Activated CD4-positive, alpha-beta T cell treated with anti-CD3 and anti-CD28 coated beads, Interleukin-2, Interleukin-6, amounts not matched to agents 100 ng/mL and 50 ng/mL, durations not matched to agents 16 hours and 8 hours (primary cell): ENCODE measurements around the gene ERC2.

ENCODE experiments used
- DNase-seq: peaks from one replicate; pipeline ENCODE4 v3.0.0-alpha.2; 2020

ERC2 gene

GRCh38 chr3:55629432-55629831 lies 838.8 kb downstream of the ERC2 start:
- no peak for DNase-seq

- no peak for DNase-seq
Observed at GRCh38 chr3:55626279-55626665, 842.0 kb downstream of the ERC2 start.

- no peak for DNase-seq
Observed at GRCh38 chr3:55624238-55624637, 844.0 kb downstream of the ERC2 start.

- DNase-seq, result no peak
Observed at GRCh38 chr3:55623786-55624185, 844.5 kb downstream of the ERC2 start.

- DNase-seq, result no peak
Observed at GRCh38 chr3:55622733-55623132, 845.5 kb downstream of the ERC2 start.

- no peak for DNase-seq
Observed at GRCh38 chr3:55622116-55622515, 846.2 kb downstream of the ERC2 start.

- DNase-seq, result no peak
Observed at GRCh38 chr3:55621648-55622047, 846.6 kb downstream of the ERC2 start.

GRCh38 chr3:55621026-55621422 lies 847.2 kb downstream of the ERC2 start:
- DNase-seq, result no peak

- no peak for DNase-seq
Observed at GRCh38 chr3:55620351-55621025, 847.8 kb downstream of the ERC2 start.

- no peak for DNase-seq
Observed at GRCh38 chr3:55619046-55619808, 849.0 kb downstream of the ERC2 start.

- no peak for DNase-seq
Observed at GRCh38 chr3:55617385-55617784, 850.9 kb downstream of the ERC2 start.

GRCh38 chr3:55616803-55617202 lies 851.5 kb downstream of the ERC2 start:
- no peak for DNase-seq

GRCh38 chr3:55615694-55616295 lies 852.5 kb downstream of the ERC2 start:
- DNase-seq, result no peak

GRCh38 chr3:55615039-55615693 lies 853.1 kb downstream of the ERC2 start:
- no peak for DNase-seq

- no peak for DNase-seq
Observed at GRCh38 chr3:55611121-55611520, 857.1 kb downstream of the ERC2 start.

GRCh38 chr3:55609230-55609827 lies 858.9 kb downstream of the ERC2 start:
- no peak for DNase-seq

GRCh38 chr3:55608301-55608937 lies 859.8 kb downstream of the ERC2 start:
- no peak for DNase-seq

- DNase-seq, result no peak
Observed at GRCh38 chr3:55607844-55608243, 860.4 kb downstream of the ERC2 start.

GRCh38 chr3:55607175-55607574 lies 861.1 kb downstream of the ERC2 start:
- DNase-seq, result no peak

- no peak for DNase-seq
Observed at GRCh38 chr3:55605443-55606236, 862.6 kb downstream of the ERC2 start.

- no peak for DNase-seq
Observed at GRCh38 chr3:55604846-55605245, 863.4 kb downstream of the ERC2 start.

GRCh38 chr3:55604402-55604801 lies 863.9 kb downstream of the ERC2 start:
- DNase-seq, result no peak
